OCI-LY3 (cell line): Measurements from ENCODE around the gene LMBR1.

Experiments used
- EZH2phosphoT487 ChIP-seq: fragments of 200-600 bp; shearing (Covaris generic); IDR thresholded peaks from 2 replicates; pipeline ENCODE4 v1.6.1; 2018; ENCODE audit warnings: antibody characterized with exemption, mixed run types, low read depth
- TF ChIP-seq, protein P1 (sequence below): fragments of 200-600, 300-600 bp; sonication (generic); IDR thresholded peaks from 2 replicates; pipeline ENCODE4 v1.5.1; 2014; ENCODE audit warnings: antibody characterized with exemption, low read length, low read depth

DNA sequence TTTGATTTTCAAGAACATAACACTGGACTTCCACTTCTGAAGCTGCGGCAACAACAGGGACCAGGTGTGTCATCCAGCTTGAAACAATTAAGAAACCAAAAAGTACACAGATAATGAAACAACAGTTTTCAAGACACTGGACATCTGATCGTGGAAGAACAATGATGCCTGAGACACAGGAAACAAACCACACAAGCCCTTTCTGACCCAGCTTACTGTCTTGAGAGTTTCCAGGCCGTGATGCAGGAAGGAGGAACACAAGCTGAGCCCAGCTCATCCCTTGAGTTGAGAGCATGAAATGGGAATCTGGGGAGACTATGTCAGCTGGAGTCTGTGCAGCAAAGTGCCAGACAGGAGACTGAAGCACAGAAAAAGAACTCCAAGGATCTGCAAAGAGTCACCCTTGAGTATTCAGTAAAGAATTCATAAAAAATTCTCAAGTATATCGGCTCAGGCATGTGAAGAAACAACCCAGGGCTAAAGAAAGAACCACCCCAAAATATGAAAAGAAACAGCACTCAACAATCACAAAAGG, 160.8 kb downstream of the LMBR1 start:
- TF ChIP-seq, protein P1, sequence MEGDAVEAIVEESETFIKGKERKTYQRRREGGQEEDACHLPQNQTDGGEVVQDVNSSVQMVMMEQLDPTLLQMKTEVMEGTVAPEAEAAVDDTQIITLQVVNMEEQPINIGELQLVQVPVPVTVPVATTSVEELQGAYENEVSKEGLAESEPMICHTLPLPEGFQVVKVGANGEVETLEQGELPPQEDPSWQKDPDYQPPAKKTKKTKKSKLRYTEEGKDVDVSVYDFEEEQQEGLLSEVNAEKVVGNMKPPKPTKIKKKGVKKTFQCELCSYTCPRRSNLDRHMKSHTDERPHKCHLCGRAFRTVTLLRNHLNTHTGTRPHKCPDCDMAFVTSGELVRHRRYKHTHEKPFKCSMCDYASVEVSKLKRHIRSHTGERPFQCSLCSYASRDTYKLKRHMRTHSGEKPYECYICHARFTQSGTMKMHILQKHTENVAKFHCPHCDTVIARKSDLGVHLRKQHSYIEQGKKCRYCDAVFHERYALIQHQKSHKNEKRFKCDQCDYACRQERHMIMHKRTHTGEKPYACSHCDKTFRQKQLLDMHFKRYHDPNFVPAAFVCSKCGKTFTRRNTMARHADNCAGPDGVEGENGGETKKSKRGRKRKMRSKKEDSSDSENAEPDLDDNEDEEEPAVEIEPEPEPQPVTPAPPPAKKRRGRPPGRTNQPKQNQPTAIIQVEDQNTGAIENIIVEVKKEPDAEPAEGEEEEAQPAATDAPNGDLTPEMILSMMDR: no peak
- TF ChIP-seq EZH2phosphoT487: no peak
